IMR-90 (cell line): ENCODE results near the gene MCF2L2. TPM values are rescaled to one million over a fixed set of nuclear protein-coding genes. Genes with fewer than 3 reads are reported as not detected.

Experiments
- ATAC-seq: fragments of 200-7000 bp; cut with Tn5 transposase; 2 replicates; pipeline ENCODE4 v1.9.1; 2020; ENCODE audit warnings: low read depth, mild to moderate bottlenecking, moderate library complexity
- BruUV-seq: library from RNA; stranded (reverse); fragments of 400-500 nt; replicated peaks from 2 replicates; lab custom pipeline; 2021; lab: Mats Ljungman, UMichigan
- CTCF ChIA-PET: fragments of 300-600 bp; formaldehyde crosslinking; extraction: SDS; loops from one replicate; lab custom pipeline; 2021; ENCODE audit warnings: antibody characterized with exemption; lab: Yijun Ruan, JAX
- POLR2A ChIA-PET: fragments of 300-600 bp; sonication (Branson Sonifier 250); formaldehyde crosslinking; loops from one replicate; lab custom pipeline; 2022; ENCODE audit warnings: antibody characterized with exemption; ENCODE audit not compliant: unreplicated experiment; lab: Charles Lee
- DNase-seq: peaks from one replicate; pipeline ENCODE4 v3.0.0; 2013
- H2AFZ ChIP-seq: replicated peaks from 2 replicates; pipeline ENCODE3; 2013; ENCODE audit warnings: low read length, mild to moderate bottlenecking; ENCODE audit not compliant: poor library complexity
- H2AK5ac ChIP-seq: 2 replicates; pipeline ENCODE4 v1.6.1; 2013; ENCODE audit warnings: low read depth, low read length, inconsistent platforms
- H2AK9ac ChIP-seq: replicated peaks from 2 replicates; pipeline ENCODE3; 2013; ENCODE audit warnings: mild to moderate bottlenecking, low read depth, low read length, moderate library complexity; ENCODE audit not compliant: poor library complexity
- H2BK120ac ChIP-seq: 2 replicates; pipeline ENCODE4 v1.6.1; 2013; ENCODE audit warnings: low read depth, low read length, inconsistent platforms
- H2BK15ac ChIP-seq: 3 replicates; pipeline ENCODE4 v1.6.1; 2013; ENCODE audit warnings: low read depth, low read length, inconsistent platforms
- H2BK20ac ChIP-seq: 2 replicates; pipeline ENCODE4 v1.6.1; 2013; ENCODE audit warnings: low read depth, mild to moderate bottlenecking, inconsistent platforms, low read length, moderate library complexity
- H2BK5ac ChIP-seq: 2 replicates; pipeline ENCODE4 v1.6.1; 2013; ENCODE audit warnings: mild to moderate bottlenecking, low read depth, low read length, inconsistent platforms; ENCODE audit not compliant: poor library complexity, severe bottlenecking
- H3K14ac ChIP-seq: replicated peaks from 2 replicates; pipeline ENCODE4 v1.6.1; 2013; ENCODE audit warnings: low read depth, low read length, inconsistent platforms
- H3K18ac ChIP-seq: 2 replicates; pipeline ENCODE4 v1.6.1; 2013; ENCODE audit warnings: low read depth, low read length, control low read depth
- H3K23ac ChIP-seq: 2 replicates; pipeline ENCODE4 v1.6.1; 2013; ENCODE audit warnings: low read depth, low read length, inconsistent platforms
- H3K27ac ChIP-seq: 2 replicates; pipeline ENCODE4 v1.5.1; 2013; ENCODE audit warnings: mild to moderate bottlenecking, control low read depth, low read length; ENCODE audit not compliant: insufficient read depth
- H3K27me3 ChIP-seq: 2 replicates; pipeline ENCODE4 v1.6.1; 2013; ENCODE audit warnings: low read length; ENCODE audit not compliant: control insufficient read depth, insufficient read depth
- H3K36me3 ChIP-seq: 2 replicates; pipeline ENCODE4 v1.6.1; 2013; ENCODE audit warnings: low read length, mixed read lengths; ENCODE audit not compliant: control insufficient read depth, insufficient read depth
- H3K4ac ChIP-seq: 2 replicates; pipeline ENCODE4 v1.6.1; 2013; ENCODE audit warnings: low read depth, low read length, inconsistent platforms
- H3K4me1 ChIP-seq: 2 replicates; pipeline ENCODE4 v1.6.1; 2013; ENCODE audit warnings: low read length, mixed read lengths; ENCODE audit not compliant: control insufficient read depth, insufficient read depth
- H3K4me2 ChIP-seq: 2 replicates; pipeline ENCODE4 v1.6.1; 2013; ENCODE audit warnings: low read depth, mild to moderate bottlenecking, control low read depth, low read length, moderate library complexity
- H3K4me3 ChIP-seq: 2 replicates; pipeline ENCODE4 v1.5.1; 2013; ENCODE audit warnings: low read depth, mild to moderate bottlenecking, control low read depth, low read length, moderate library complexity; ENCODE audit not compliant: insufficient read depth
- H3K56ac ChIP-seq: 2 replicates; pipeline ENCODE4 v1.6.1; 2013; ENCODE audit warnings: low read length, inconsistent platforms; ENCODE audit not compliant: insufficient read depth; ENCODE audit errors: extremely low read depth
- H3K79me1 ChIP-seq, 2 experiments: 2 replicates each; pipeline ENCODE4 v1.6.1; 2013; ENCODE audit warnings: low read length in 2 of 2, inconsistent platforms in 1 of 2, low read depth in 1 of 2
- H3K9ac ChIP-seq: 2 replicates; pipeline ENCODE4 v1.6.1; 2013; ENCODE audit warnings: low read depth, low read length, control low read depth
- H3K9me1 ChIP-seq: 2 replicates; pipeline ENCODE4 v1.6.1; 2013; ENCODE audit warnings: low read length, inconsistent platforms; ENCODE audit not compliant: insufficient read depth
- H3K9me3 ChIP-seq: 2 replicates; pipeline ENCODE4 v1.6.1; 2013; ENCODE audit warnings: low read length; ENCODE audit not compliant: control insufficient read depth, insufficient read depth
- H4K20me1 ChIP-seq: 2 replicates; pipeline ENCODE4 v1.6.1; 2013; ENCODE audit warnings: low read length, inconsistent platforms; ENCODE audit not compliant: insufficient read depth
- H4K5ac ChIP-seq: 2 replicates; pipeline ENCODE4 v1.6.1; 2013; ENCODE audit warnings: mild to moderate bottlenecking, low read depth, low read length, control low read depth
- H4K8ac ChIP-seq, 2 experiments: 2 replicates each; pipeline ENCODE4 v1.6.1; 2013; ENCODE audit warnings: low read depth in 2 of 2, low read length in 2 of 2, control low read depth in 1 of 2, inconsistent platforms in 1 of 2
- H4K91ac ChIP-seq: 2 replicates; pipeline ENCODE4 v1.6.1; 2013; ENCODE audit warnings: low read depth, low read length, inconsistent platforms; ENCODE audit not compliant: insufficient read depth
- BHLHE40 ChIP-seq: fragments of 150-350 bp; IDR thresholded peaks from 2 replicates; pipeline ENCODE4 v1.6.1; 2016; ENCODE audit warnings: mild to moderate bottlenecking, low read depth, low read length
- CEBPB ChIP-seq: IDR thresholded peaks from 2 replicates; pipeline ENCODE4 v1.6.1; 2012; ENCODE audit warnings: low read depth, low read length, improper control_type of control experiment
- CHD1 ChIP-seq: IDR thresholded peaks from 2 replicates; pipeline ENCODE4 v1.6.1; 2012; ENCODE audit warnings: low read depth, low read length, improper control_type of control experiment
- CTCF ChIP-seq: conservative IDR thresholded peaks from 2 replicates; pipeline ENCODE4 v1.5.1; 2012; ENCODE audit warnings: mild to moderate bottlenecking, low read depth, low read length, improper control_type of control experiment
- ELK1 ChIP-seq: fragments of 150-350 bp; IDR thresholded peaks from 2 replicates; pipeline ENCODE4 v1.6.1; 2016; ENCODE audit warnings: low read depth, mild to moderate bottlenecking, low read length, moderate library complexity, borderline replicate concordance
- FOS ChIP-seq: fragments of 150-350 bp; IDR thresholded peaks from 2 replicates; pipeline ENCODE4 v1.6.1; 2016; ENCODE audit warnings: low read depth, low read length
- MAFK ChIP-seq: IDR thresholded peaks from 2 replicates; pipeline ENCODE4 v1.6.1; 2012; ENCODE audit warnings: low read depth, low read length, improper control_type of control experiment
- MAZ ChIP-seq: IDR thresholded peaks from 2 replicates; pipeline ENCODE4 v1.6.1; 2012; ENCODE audit warnings: low read depth, mild to moderate bottlenecking, low read length, improper control_type of control experiment, moderate library complexity, borderline replicate concordance
- MXI1 ChIP-seq: IDR thresholded peaks from 2 replicates; pipeline ENCODE4 v1.6.1; 2012; ENCODE audit warnings: low read depth, mild to moderate bottlenecking, low read length, moderate library complexity, borderline replicate concordance
- NFE2L2 ChIP-seq: fragments of 150-350 bp; IDR thresholded peaks from 2 replicates; pipeline ENCODE4 v1.6.1; 2016; ENCODE audit warnings: low read depth, mild to moderate bottlenecking, low read length
- POLR2A ChIP-seq: IDR thresholded peaks from 2 replicates; pipeline ENCODE4 v1.6.1; 2012; ENCODE audit warnings: mild to moderate bottlenecking, low read depth, low read length
- RAD21 ChIP-seq: IDR thresholded peaks from 2 replicates; pipeline ENCODE4 v1.6.1; 2012; ENCODE audit warnings: low read length, improper control_type of control experiment
- RCOR1 ChIP-seq: IDR thresholded peaks from 2 replicates; pipeline ENCODE4 v1.6.1; 2012; ENCODE audit warnings: mild to moderate bottlenecking, low read length, improper control_type of control experiment; ENCODE audit not compliant: insufficient replicate concordance
- RFX5 ChIP-seq: IDR thresholded peaks from 2 replicates; pipeline ENCODE4 v1.8.0; 2012; ENCODE audit warnings: low read depth, mild to moderate bottlenecking, low read length, moderate library complexity
- SMC3 ChIP-seq: fragments of 150-350 bp; IDR thresholded peaks from 2 replicates; pipeline ENCODE4 v1.6.1; 2016; ENCODE audit warnings: low read depth, mild to moderate bottlenecking, antibody characterized with exemption, low read length, moderate library complexity
- WGBS, 2 experiments: methylation state at CpG; one replicate each; pipeline versions ENCODE4 v1.1.5 to v1.1.7; 2013; ENCODE audit warnings: missing lambda C conversion rate in 2 of 2; ENCODE audit not compliant: insufficient read length in 1 of 2; ENCODE audit errors: extremely low coverage in 2 of 2; 5-methylcytosine and 5-hydroxymethylcytosine counted together
- dilution Hi-C: fragments of 300-500 bp; cut with HindIII; formaldehyde crosslinking; loops from one replicate; pipeline ENCODE4 v1.14.3; 2018; ENCODE audit warnings: low sequenced_read_pairs; ENCODE audit not compliant: unreplicated experiment
- in situ Hi-C: fragments of 300-500 bp; cut with MboI; formaldehyde crosslinking; loops from 3 replicates; pipeline ENCODE4 v1.14.3; 2019; ENCODE audit warnings: low sequenced_read_pairs, inconsistent platforms, mixed read lengths
- intact Hi-C: fragments of 100-400 bp; cut with micrococcal nuclease; formaldehyde crosslinking; loops from 2 replicates; pipeline ENCODE4 v1.10.0; 2022
- polyA plus RNA-seq, 3 experiments: library from polyadenylated mRNA; depleted of rRNA; stranded (reverse); fragments of >200 nt; gene quantifications; 2 replicates each; pipeline ENCODE4 v1.2.3, GENCODE V29; 2012; ENCODE audit warnings: low replicate concordance in 1 of 3
- total RNA-seq: library from RNA; depleted of rRNA; stranded (reverse); fragments of >200 nt; gene quantifications from 2 replicates; pipeline ENCODE4 v1.2.3, GENCODE V29; 2012

MCF2L2 gene
- total and polyA plus RNA-seq, 2 of the 4 experiments (the other 2 are of a cell fraction) = under 0.01 TPM; not detected in 1

DNA sequence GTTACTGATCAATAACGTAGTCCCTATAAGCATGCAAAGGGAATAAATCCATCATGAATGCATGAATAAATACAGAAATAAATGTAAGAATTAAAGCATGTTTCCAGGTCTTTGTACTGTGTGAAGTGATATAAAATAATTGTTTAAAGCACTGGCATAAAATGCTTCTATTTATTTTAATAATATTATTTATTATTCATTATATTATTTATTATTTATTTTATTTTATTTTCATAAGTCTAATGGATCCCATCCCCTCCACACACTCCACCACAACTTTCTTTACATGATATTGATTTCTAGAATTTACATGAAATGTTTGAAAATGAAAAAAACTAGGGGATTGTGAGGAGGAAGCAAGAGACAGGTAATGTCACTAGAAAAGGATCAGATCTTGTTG lies 73.5 kb downstream of the MCF2L2 start:
- no peaks in the 10 kb centered on the region for H3K9me3 ChIP-seq
- no peak overlapping the region for H2BK20ac ChIP-seq
- dilution Hi-C loops = no loop called here
- H2AK9ac ChIP-seq = no peak overlapping the region
- H3K79me1 ChIP-seq = no peaks in the 10 kb centered on the region
- no peak overlapping the region for H3K18ac ChIP-seq
- CTCF ChIA-PET = interaction anchor here (0.6 kb wide), 1 partner anchor 28 kb away, joined by 3 read pairs; no protein-coding TSS in a partner anchor
- no peak overlapping the region for H3K4me2 ChIP-seq
- POLR2A ChIA-PET = no interaction called here
- intact Hi-C loops = no loop called here
- H3K14ac ChIP-seq = no peak overlapping the region
- H2BK15ac ChIP-seq = no peak overlapping the region
- no CpG with 5 or more reads among the region's 1 CpG for WGBS, 2 experiments
- no peaks in the 10 kb centered on the region; the same call in 1 of the 2 replicates for H3K9me1 ChIP-seq
- H2BK5ac ChIP-seq = no peak overlapping the region
- no TSS peak for BruUV-seq
- H3K27me3 ChIP-seq = peaks cover 9% of the 10 kb centered on the region
- H3K27ac ChIP-seq = no peak overlapping the region
- no peak overlapping the region for H3K4me3 ChIP-seq
- ATAC-seq (no peak), DNase-seq (no peak)
- no peak overlapping the region for H2AK5ac ChIP-seq
- no peak overlapping the region for H4K91ac ChIP-seq
- in situ Hi-C loops = no loop called here
- H3K4ac ChIP-seq = no peak overlapping the region
- H2BK120ac ChIP-seq = no peak overlapping the region
- no peak overlapping the region for H4K8ac ChIP-seq
- no peak overlapping the region for H3K23ac ChIP-seq
- TF ChIP-seq RAD21 = no peak
- no peak for TF ChIP-seq ELK1
- no peak for TF ChIP-seq CHD1
- no peak for TF ChIP-seq BHLHE40
- no peak for TF ChIP-seq NFE2L2
- TF ChIP-seq MAZ = no peak
- no peak for TF ChIP-seq CEBPB
- TF ChIP-seq CTCF = no peak
- no peak for TF ChIP-seq MXI1
- TF ChIP-seq FOS = no peak
- no peak for TF ChIP-seq RFX5
- TF ChIP-seq POLR2A = no peak
- TF ChIP-seq RCOR1 = no peak
- TF ChIP-seq SMC3 = no peak
- no peak for TF ChIP-seq MAFK
- H3K9ac ChIP-seq = no peak overlapping the region
- no peak overlapping the region for H3K56ac ChIP-seq
- H4K20me1 ChIP-seq = no peaks in the 10 kb centered on the region
- H2AFZ ChIP-seq = no peak overlapping the region
- H4K5ac ChIP-seq = no peak overlapping the region
- H3K4me1 ChIP-seq = no peaks in the 10 kb centered on the region
- H3K36me3 ChIP-seq = no peaks in the 10 kb centered on the region
